Right kidney (tissue), 1 donor: ENCODE results near the gene ITIH6.
A peak's percentile ranks its signal among the peaks of the same experiment; 100 is the strongest.
"Not testable (repeated sequence)": the region's sequence is repeated elsewhere in the genome, so short reads cannot be mapped to it uniquely, and the experiment has no call there.

Experiments
- DNase-seq: peaks from one replicate; pipeline ENCODE4 v3.0.0-alpha.2; 2016

The ITIH6 gene

DNA sequence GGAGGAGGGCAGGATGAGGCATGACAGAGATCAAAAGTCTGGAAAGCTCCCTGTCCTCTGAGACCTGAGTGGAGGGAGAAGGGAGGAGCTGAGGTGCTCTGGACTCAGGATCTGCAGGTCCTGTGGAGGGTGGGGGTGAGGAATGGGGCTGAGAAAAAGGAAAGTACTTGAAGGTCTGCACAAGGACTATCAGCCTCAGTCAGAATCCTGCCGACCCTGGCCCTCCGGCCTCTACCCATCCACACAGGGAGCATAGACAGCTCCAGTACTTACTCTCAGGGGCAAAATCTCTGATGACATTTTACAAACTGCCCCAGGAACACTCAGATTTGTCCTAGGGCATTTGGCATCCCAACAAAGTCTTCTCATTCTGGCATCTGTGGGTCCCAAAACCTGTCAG lies 991 bp upstream of the ITIH6 start:
- no peak for DNase-seq

DNA sequence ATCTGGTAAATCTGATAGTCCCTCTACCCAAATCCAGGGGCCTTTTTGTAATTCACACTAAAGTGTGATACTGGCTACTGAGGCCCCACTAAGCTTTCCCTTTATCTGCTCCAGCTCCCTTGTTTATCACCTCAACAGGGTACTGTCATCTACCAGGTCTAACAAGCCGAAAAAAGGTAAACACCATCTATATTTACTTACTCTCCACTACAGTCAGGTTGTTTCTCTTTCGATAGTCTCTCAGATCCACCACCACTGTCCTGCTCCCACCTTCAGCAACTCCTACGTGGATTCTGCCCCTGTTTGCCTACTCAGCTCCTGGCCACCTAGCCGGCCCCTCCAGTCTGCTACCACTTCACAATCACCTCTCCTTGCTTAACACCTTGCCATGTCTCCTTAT lies 3.3 kb downstream of the ITIH6 start:
- DNase-seq: no peak

GRCh38 chrX:54794028-54794427 lies 4.0 kb downstream of the ITIH6 start:
- DNase-seq: no peak

GRCh38 chrX:54789405-54789804 lies 8.7 kb downstream of the ITIH6 start:
- not testable (repeated sequence) for DNase-seq

DNA sequence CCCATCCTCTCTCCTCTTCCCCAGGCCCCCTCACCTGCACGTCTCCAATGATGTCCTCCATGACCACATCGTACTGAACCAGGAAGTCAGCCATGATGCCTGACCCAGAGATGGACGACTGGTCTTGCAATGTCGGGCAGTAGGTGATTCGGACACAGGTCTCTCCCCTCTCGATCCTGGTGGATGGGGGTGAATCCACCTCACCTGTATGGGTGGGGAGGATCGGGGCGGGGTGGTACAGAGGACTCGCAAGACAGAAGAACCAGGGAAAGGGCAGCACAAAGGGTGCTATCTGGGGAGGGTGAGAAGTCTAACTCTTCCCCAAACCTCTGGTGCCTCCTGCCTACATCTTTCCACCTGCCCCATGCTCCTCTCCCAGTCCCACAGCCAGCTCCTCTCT lies 9.6 kb downstream of the ITIH6 start:
- DNase-seq: no peak

- DNase-seq: no peak
Observed at GRCh38 chrX:54786967-54787366, 11.1 kb downstream of the ITIH6 start.

GRCh38 chrX:54785901-54786300 lies 12.2 kb downstream of the ITIH6 start:
- no peak for DNase-seq

DNA sequence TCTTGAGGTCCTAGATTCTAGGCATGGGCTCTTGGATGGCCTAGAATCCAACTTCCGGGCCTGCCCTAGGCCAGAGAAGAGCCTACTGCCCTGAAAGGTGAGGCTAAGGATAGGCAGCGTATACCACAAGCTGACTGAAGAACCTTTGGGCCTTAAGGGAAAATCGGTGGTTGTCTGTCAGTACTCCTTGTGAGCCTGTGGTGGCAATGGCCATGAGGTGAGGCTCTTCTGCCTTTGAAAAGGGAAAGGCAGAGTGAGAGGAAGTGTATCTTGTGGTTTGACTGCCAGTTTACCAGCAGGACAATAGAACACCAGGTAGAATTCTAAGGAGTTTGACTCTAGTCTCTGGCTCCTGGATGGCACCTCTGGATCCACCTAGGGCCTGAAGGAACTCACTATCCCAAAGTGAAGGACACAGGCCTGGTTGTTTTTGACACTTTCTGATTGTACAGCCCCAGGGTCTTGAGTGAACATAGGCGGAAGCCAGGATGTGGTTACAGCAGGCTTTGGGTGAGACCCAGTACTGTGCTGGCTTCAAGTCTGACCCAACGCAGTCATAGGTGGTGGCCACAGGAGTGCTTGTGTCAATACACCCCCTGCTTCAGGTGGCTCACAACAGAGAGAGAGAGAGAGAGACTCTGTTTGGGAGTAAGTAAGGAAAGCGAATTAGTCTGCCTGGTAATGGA lies 20.9 kb downstream of the ITIH6 start:
- no peak for DNase-seq

DNA sequence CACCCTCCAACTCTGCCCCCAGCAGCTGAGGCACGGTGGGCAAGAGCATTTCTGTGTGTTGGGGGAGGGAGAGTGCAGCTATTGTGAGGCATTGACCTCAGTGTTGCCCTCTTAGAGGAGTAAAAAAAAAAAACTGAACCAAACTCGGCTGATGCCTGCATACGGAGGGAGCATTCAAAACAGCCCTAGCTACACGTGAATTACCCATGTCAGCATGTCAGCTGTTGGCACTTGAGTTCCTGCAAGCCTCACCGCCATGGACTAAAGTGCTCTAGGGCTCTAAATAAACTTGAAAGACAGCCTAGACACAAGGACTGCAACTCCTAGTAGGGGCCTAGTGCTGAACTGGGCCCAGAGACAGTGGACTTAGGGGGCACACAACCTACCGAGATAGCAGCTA lies 22.0 kb downstream of the ITIH6 start:
- DNase-seq: no peak

DNA sequence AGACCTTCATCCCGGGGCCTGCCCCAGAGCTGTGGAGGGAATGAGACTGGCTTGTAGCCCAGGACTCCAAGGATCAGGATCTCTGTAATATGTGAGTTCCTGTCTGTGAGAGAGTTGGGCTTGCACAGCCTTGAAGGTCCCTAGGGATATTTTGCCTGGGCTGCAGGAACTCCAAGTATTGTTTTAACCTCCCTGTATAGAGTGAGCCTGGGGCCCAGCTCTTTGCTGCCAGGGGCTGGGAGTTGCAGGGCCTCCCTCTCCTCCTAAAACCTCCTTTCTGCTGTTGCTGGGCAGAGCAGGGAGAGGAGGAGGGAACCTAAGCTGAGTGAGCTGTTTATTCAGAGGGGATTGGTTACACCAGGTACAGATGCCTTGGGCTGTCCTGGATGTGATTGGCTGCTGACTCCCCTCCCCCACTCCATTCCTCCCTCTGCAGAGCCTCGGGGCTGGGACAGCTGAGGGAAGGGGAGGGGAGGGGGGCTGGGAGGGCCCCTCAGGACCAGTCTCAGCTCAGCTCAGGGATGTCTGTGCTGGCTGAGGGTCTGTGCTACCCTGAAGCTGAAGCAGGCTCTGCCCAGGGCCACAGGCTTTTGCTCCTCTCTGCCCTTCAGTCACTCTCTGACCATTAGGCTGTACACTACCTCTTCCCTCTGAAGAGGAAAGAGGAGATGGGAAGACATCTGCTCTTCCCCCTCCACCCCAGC lies 23.5 kb downstream of the ITIH6 start:
- peak; percentile 65 for DNase-seq

- no peak for DNase-seq
Observed at GRCh38 chrX:54758114-54759055, 39.7 kb downstream of the ITIH6 start.

- DNase-seq: no peak
Observed at GRCh38 chrX:54754854-54755253, 43.2 kb downstream of the ITIH6 start.

- no peak for DNase-seq
Observed at GRCh38 chrX:54748626-54749025, 49.4 kb downstream of the ITIH6 start.

DNA sequence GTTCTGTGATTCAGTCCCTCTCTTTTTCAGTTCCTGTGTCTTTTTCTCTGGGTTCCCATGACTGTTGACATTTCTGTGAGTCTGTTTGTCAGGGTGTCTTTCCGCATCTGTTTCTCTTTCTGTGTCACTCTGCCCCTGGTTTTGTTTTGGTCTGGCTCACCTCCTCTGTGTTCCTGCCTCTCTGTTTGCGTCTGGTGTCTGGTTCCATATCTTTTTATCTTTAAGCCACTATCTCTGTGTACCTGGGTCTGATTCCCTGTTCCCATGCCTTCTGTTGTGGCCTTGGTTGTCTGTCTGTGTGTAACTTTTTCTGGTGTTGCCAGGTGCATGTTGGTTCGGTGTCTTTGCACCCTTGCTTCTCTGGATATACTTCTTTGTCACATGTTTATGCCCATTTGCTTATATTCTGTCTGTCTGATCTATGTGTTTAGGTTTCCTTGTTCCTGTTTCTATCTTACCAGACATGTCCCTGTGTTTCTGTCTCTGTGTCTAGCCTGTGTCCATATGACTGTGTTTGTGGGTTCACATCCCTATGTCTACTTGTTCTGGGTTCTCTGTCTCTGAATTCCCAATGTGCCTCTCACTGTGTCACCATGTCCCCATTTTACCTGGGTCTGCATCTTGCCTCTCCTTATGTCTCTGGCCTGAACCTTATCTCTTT lies 50.2 kb downstream of the ITIH6 start:
- no peak for DNase-seq

- DNase-seq: no peak
Observed at GRCh38 chrX:54746928-54747327, 51.1 kb downstream of the ITIH6 start.

- no peak for DNase-seq
Observed at GRCh38 chrX:54745676-54746075, 52.4 kb downstream of the ITIH6 start.

GRCh38 chrX:54738567-54738966 lies 59.5 kb downstream of the ITIH6 start:
- not testable (repeated sequence) for DNase-seq

- not testable (repeated sequence) for DNase-seq
Observed at GRCh38 chrX:54736298-54736942, 61.6 kb downstream of the ITIH6 start.

DNA sequence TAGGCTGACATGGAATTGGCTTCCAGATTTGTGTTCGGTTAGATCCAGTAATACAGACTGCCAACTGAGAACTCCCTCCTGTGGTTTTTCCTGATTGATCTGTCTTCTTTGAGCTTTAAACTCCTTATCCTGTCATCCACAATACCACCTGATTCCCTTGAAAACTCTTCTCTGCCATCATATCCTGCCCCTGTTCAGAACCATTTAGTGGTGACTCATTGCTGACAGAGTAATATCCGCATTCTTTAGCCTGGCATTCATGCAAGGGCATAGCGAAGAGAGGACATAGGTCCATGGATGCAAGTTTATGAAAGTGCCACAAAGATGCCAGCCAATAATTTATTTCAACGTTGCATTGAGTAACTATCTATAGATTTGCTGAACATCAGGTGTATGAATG lies 76.6 kb downstream of the ITIH6 start:
- no peak for DNase-seq

GRCh38 chrX:54715621-54716020 lies 82.4 kb downstream of the ITIH6 start:
- DNase-seq: no peak

DNA sequence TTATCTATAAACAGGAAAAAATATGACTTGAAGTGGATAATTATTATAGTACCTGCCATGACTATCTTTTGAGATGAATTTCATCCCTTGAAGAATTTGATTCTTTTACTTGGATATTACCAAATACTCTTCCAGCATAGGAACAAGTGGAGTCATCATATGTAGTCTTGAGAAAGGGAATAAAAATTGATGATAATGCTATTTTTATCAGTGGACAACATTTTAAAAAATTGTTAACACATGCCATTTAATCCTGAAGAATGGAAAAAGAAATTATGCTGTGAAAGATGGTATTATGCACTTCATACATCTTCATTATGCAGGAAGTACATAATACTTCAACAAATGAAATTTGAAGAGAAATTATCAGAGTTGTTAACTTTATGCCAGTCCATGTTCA lies 83.6 kb downstream of the ITIH6 start:
- DNase-seq: no peak

GRCh38 chrX:54711735-54712134 lies 86.3 kb downstream of the ITIH6 start:
- no peak for DNase-seq
